ENCODE results near the gene ZFAND3.

The ZFAND3 gene

DNA sequence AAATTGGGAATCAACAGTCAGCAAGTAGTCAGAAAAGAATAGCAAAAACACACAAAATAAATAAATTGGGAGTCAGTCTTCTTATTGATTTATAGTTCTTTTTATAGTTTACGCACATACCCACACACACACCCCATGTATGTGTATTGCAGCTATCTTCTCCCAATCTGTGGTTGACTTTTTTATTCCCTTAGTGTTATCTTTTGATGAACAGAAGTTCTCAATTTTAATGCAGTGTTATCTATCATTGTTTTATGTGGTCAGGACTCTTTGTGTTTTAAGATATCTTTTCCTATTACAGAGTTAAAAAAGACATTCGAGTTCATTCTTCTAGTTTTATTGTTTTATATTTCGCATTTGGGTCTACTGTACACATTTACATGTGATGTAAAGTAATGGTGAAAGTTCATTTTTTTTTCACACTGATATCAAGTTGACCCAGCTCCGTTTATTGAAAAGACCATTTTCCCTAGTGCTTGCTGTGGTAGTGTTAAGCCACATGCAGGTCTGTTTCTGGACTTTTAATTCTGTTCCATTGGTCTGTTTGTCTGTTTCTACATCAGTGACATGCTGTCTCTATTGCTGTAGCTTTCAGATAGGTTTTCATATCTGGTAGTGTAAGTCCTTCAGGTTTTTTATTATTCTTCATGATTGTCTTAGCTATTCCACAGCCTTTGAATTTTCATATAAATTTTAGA lies 78.4 kb downstream of the ZFAND3 start:
- no peak for DNase-seq

DNA sequence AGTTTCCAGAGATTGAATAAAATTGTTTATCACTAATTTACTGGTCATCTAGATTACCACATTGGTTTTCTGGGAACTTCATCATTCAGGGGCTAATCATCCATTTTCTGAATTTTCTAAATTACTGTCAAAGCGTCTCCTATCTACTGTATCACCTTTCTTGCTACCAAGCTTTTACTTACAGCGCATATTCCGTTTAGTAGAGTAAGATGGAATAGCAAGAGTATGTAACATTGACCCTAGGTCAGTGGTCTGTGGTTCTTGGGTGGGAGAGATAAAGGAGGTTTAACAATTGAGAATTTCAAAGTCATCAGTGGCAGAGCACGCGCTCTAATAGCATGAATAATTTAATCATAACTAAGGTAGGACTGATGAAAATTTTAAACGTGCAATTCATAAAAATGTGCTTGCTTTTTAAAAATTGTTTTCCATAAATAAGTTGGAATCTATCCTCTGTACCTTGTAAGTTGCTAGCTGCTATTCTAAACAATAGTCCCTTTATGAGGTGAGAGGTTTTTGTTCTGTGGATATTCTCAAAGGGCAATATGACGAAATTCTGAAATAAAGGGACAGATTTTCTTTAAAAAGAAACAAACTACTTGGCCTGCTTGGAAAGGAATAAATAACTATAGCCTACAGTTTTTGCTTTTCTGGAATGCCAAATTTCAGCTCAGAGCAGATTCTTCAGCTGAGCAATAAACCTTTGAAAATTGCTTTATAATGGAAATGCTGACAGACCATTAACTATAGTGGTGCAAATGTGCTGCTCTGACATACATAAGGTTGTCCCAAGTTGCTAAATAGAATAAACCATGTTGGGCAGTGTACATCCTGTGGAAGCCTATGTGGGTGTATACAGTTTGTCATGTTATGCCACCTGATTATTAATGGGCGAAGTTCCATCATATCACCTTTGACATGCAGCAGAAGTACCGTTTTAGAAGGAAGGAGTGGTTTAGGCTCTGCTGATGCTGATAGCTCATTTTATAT lies 84.1 kb downstream of the ZFAND3 start:
- DNase-seq: no peak

DNA sequence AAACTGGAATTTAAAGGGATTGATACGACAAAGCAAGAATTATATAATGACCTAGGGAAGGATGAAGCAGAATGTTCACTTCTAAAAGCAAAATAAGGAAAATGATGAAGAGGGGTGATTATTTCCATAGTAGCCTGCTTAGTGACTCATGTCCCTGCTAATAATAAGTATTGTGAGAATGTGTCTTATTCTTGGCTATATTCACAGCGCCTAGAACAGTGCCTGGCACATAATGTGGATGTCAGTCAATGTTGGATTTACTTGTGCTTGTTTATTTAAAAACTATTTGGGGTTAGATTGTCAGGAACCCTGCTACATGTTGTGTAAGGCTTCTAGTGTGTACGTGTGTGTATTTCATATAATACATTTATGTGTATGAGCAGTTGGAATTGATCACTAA lies 85.1 kb downstream of the ZFAND3 start:
- DNase-seq: no peak

GRCh38 chr6:37906121-37906520 lies 86.6 kb downstream of the ZFAND3 start:
- no peak for DNase-seq

GRCh38 chr6:37910998-37911397 lies 91.5 kb downstream of the ZFAND3 start:
- DNase-seq: no peak

DNA sequence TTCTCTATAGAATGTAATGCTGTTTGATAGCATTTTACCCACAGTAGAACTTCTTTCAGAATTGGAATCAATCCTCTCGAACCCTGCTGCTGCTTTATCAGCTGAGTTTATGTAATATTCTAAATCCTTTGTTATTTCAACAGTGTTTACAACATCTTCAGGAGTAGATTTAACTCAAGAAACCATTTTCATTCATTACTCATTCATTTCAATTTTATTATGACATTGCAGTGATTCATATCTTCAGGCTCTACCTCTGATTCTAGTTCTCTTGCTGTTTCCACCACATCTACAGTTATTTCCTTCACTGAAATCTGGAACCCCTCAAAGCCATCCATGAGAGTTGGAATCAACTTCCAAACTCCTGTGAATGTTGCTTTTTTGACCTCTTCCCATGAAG lies 93.7 kb downstream of the ZFAND3 start:
- DNase-seq: no peak

- DNase-seq: no peak
These were observed 95.9 kb downstream of the ZFAND3 start for GRCh38 chr6:37915463-37915862.

GRCh38 chr6:37916149-37916548 lies 96.6 kb downstream of the ZFAND3 start:
- DNase-seq: no peak

GRCh38 chr6:37916675-37917074 lies 97.1 kb downstream of the ZFAND3 start:
- no peak for DNase-seq

DNA sequence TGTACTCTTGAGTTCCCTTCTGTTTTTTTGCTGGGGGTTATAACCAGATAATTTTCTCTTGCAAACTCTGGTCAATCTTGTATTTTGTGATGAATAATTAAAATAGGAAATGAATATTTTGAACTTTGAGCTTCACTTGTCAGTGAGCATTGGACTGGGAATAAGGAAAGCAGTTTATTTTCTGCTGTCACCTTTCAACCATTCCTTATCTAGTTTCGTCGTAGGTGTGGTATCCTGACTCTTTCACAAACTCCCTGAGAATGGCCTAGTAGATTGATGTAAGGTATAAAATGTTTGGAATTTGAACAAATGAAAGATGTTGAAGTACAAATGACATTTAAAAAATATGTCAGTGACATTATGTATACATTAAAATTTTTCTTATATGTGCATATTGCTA lies 98.0 kb downstream of the ZFAND3 start:
- no peak for DNase-seq

DNA sequence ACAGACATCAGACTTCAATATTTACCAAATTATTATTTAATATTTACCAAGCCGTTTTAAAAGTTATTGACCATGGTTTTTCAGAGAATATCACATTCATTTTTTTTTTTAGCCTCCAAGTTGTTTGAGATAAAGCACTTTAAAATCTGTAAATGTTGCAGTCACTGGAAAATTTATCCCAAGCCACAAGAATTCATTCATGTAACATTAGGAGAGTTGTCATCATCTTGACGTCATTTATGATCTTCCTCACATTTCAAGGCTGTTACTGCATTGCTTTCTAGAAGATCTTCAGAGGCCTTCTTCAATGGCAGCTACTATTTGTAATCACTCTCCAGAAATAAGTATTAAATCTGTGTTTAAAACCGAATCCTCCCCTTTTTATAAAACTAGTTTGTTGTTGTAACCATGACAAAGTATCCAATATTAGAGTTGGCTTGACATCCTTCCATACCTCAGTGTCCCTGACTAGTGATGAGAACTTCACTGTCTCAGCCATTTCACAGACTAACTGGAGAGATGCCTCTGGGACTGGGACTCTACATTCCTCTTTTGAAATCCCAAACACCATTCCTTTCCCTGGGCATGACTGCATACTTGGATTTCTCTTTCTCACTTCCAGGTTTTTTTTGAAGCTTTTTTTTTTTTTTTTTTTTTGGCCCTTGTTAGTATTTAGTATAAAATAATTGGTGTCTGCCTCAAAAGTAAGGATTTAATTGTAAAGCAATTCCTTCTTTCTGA lies 100.1 kb downstream of the ZFAND3 start:
- no peak for DNase-seq

DNA sequence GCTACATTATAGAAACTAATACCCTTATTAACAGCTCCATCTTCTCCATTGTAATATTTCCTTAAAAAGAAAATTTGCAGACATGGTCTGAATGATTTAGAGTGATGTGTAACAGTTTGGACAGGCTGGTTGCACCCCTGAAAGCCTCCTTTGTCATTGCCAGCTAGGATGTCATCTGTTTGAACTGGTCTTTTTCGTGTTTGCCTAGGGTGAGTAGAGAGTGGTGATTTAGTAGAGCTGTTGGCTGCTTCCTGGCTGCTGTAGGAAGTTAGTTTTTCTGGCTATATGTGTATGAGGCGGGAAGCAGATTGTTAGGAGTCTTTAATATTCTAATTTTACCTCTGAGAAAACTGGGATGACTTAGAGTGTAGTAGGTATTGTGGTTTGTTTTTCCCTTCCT lies 101.1 kb downstream of the ZFAND3 start:
- no peak for DNase-seq

DNA sequence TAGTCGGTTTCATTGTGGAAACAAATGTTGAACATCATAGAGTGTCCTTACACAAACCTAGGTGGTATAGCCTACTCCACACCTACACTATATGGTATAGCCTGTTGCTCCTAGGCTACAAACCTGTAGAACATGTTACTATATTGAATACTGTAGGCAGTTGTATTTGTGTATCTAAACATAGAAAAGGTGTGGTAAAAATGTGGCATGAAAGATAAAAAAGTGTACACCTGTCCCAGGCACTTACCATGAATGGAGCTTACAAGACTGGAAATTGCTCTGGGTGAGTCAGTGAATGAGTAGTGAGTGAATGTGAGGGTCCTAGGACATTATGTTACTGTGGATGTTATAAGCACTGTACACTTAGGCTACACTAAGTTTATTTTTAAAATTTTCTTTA lies 103.0 kb downstream of the ZFAND3 start:
- no peak for DNase-seq

- DNase-seq: no peak
These were observed 104.0 kb downstream of the ZFAND3 start for GRCh38 chr6:37923514-37923913.

GRCh38 chr6:37926661-37927060 lies 107.1 kb downstream of the ZFAND3 start:
- no peak for DNase-seq

- no peak for DNase-seq
These were observed 108.7 kb downstream of the ZFAND3 start for GRCh38 chr6:37928217-37928616.

GRCh38 chr6:37930288-37930971 lies 110.9 kb downstream of the ZFAND3 start:
- no peak for DNase-seq

DNA sequence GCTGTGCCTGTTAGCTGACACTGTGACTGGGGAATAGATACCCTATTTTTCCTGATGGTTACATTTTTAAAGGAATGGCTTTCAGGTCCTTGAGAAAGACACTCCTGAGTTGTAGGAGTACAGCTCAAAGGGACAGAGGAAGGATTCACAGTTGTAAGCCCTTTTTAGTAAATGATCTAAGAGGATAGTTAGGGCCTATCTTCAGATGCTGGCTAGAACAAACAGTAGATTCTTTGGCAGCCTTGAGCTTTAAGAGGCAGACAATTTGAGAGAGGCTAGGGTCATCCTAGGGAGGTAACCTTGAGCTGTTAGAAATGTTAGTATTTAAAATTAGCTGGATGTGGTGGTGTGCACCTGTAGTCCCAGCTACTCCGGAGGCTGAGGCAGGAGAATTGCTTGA lies 111.5 kb downstream of the ZFAND3 start:
- DNase-seq: no peak

DNA sequence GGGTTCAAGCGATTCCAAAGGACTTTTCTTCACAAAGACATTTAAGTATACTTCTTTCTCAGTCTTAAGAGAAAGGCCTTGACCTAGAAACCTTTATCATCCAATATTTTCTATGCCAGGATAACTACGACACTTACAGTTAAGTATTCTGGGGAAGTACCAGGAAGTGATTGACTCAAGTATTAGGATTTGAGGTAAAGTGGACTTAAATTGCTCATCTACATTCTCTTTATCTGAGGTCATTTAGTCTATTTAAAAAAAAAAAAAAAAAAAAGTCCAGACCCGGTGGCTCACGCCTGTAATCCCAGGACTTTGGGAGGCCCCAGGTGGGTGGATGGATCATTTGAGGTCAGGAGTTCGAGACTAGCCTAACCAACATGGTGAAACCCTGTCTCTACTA lies 114.7 kb downstream of the ZFAND3 start:
- DNase-seq: no peak

DNA sequence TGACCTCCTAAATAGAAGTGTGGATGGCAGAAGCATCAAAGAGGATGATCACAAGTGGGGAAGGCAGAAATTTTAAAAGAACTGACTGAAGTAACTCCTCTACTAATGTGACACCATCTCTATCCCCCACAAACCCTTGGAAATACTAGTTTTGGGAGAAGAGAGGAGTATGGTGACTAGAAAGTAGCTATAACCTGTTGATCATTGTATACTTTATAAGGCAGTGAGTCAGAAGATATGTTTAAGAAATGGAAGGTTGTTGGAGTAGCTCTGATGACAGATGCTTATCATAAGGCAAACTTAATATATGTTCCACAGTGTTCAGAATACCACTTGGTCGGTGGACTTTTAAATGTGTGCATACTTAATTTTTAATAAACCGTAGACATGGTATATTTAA lies 116.6 kb downstream of the ZFAND3 start:
- no peak for DNase-seq

DNA sequence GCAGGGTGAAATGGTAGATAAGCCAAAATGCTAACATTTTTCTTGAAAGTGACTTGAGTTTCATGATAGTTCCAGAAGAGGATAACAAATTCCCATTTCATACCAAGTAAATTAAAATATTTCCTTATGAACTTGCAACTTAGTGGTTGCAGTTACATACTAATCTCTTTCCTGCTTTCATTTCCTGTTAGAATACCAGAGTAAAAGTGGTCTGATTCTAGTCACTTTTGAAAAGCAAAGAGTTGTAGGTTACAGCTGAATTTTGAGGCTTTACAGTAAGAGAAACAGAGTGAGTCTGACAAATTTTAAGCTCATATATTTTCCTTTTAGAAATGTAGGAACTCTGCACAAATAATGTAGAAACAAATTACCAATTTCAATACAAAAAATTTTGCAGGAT lies 117.4 kb downstream of the ZFAND3 start:
- DNase-seq: no peak

GRCh38 chr6:37938909-37939308 lies 119.4 kb downstream of the ZFAND3 start:
- no peak for DNase-seq
